ENCODE data around the gene ZSCAN22. TPM values are rescaled to one million over a fixed set of nuclear protein-coding genes. Genes with fewer than 3 reads are reported as not detected.

Gene ZSCAN22
- total and polyA plus RNA-seq, 2 of the 13 experiments (the other 11 are each of a cell fraction or from before 2014, with no cell fraction given), result 2.5 to 3.5 TPM

DNA sequence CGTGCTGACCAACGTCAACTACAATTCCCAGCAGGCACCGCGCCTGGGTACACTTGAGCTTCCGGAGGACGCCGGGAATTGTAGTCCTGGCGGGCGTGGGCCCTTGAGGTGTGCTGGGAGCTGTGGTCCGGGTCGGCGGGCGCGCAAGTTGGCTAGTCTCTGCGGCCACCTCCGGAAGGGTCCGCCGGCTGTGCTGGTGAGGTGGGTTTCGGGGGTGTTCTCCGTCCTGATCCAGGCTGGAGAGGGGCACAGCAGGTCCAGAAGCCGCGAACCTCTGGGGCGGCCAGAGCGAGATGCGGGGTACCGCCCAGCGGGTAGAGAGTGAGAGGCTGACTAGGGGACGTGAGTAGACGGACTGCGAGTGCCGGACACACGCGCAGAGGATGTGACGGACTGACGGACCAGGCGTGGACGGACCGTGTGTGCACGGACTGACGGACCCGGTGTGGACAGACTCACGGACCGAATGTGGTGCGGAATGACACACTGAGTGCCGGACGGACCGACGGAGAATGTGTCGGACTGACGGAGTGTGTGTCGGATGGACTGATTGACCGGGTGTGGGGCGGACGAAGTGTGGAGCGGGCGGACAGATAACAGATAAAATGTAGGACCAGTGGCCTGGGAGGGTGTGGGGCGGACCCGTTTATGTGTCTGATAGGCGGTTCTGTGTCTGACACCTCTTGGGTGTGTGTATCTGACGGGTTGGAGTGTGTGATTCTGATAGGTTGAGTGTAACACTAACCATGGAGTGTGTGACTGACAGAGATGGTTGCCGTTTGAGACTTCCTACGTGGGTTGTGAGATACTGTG lies at the start of gene ZSCAN22 (continued):
- TF ChIP-seq TBX3 (IDR thresholded peaks at IDR 0.05; ENCODE audit: borderline replicate concordance), result 0 out of 2 replicates have a peak, but pooled peaks have one; percentile 36
- TF ChIP-seq KLF9 (CRISPR knock-in tag; IDR thresholded peaks at IDR 0.05; ENCODE audit: low read depth), result no peak
- TF ChIP-seq SRSF9 (IDR thresholded peaks at IDR 0.05; ENCODE audit: borderline replicate concordance, insufficient read depth, low read depth, low read length, poor library complexity, severe bottlenecking), result no peak
- 0 out of 2 replicates have a peak, but pooled peaks have one; percentile 3 for TF ChIP-seq GATA4 (IDR thresholded peaks at IDR 0.05; ENCODE audit: borderline replicate concordance, low read depth)
- no peak for TF ChIP-seq ZNF124 (CRISPR knock-in tag; IDR thresholded peaks at IDR 0.05)
- TF ChIP-seq, protein P1, sequence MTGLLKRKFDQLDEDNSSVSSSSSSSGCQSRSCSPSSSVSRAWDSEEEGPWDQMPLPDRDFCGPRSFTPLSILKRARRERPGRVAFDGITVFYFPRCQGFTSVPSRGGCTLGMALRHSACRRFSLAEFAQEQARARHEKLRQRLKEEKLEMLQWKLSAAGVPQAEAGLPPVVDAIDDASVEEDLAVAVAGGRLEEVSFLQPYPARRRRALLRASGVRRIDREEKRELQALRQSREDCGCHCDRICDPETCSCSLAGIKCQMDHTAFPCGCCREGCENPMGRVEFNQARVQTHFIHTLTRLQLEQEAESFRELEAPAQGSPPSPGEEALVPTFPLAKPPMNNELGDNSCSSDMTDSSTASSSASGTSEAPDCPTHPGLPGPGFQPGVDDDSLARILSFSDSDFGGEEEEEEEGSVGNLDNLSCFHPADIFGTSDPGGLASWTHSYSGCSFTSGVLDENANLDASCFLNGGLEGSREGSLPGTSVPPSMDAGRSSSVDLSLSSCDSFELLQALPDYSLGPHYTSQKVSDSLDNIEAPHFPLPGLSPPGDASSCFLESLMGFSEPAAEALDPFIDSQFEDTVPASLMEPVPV (CRISPR knock-in tag; IDR thresholded peaks at IDR 0.05), result peak; percentile 66; the same call in 1 of the 2 replicates
- peak; percentile 61; the same call in 1 of the 2 replicates for TF ChIP-seq ETV5 (CRISPR knock-in tag; IDR thresholded peaks at IDR 0.05; ENCODE audit: borderline replicate concordance)
- 0 out of 2 replicates have a peak, but pooled peaks have one; percentile 80 for TF ChIP-seq ZNF101 (CRISPR knock-in tag; IDR thresholded peaks at IDR 0.05; ENCODE audit: borderline replicate concordance, low read depth)
- TF ChIP-seq ZNF724P (CRISPR knock-in tag; IDR thresholded peaks at IDR 0.05; ENCODE audit: borderline replicate concordance), result no peak
- TF ChIP-seq, protein P2, sequence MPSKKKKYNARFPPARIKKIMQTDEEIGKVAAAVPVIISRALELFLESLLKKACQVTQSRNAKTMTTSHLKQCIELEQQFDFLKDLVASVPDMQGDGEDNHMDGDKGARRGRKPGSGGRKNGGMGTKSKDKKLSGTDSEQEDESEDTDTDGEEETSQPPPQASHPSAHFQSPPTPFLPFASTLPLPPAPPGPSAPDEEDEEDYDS (CRISPR knock-in tag; IDR thresholded peaks at IDR 0.05), result peak; percentile 62
- TF ChIP-seq, protein P3, sequence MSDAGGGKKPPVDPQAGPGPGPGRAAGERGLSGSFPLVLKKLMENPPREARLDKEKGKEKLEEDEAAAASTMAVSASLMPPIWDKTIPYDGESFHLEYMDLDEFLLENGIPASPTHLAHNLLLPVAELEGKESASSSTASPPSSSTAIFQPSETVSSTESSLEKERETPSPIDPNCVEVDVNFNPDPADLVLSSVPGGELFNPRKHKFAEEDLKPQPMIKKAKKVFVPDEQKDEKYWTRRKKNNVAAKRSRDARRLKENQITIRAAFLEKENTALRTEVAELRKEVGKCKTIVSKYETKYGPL (CRISPR knock-in tag; IDR thresholded peaks at IDR 0.05), result no peak; the same call in 1 of the 2 replicates
- TF ChIP-seq, protein P4, sequence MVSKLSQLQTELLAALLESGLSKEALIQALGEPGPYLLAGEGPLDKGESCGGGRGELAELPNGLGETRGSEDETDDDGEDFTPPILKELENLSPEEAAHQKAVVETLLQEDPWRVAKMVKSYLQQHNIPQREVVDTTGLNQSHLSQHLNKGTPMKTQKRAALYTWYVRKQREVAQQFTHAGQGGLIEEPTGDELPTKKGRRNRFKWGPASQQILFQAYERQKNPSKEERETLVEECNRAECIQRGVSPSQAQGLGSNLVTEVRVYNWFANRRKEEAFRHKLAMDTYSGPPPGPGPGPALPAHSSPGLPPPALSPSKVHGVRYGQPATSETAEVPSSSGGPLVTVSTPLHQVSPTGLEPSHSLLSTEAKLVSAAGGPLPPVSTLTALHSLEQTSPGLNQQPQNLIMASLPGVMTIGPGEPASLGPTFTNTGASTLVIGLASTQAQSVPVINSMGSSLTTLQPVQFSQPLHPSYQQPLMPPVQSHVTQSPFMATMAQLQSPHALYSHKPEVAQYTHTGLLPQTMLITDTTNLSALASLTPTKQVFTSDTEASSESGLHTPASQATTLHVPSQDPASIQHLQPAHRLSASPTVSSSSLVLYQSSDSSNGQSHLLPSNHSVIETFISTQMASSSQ (IDR thresholded peaks at IDR 0.05; ENCODE audit: low read depth), result no peak
- TF ChIP-seq, protein P4 (CRISPR knock-in tag; IDR thresholded peaks at IDR 0.05; ENCODE audit: borderline replicate concordance), result peak; percentile 74; the same call in 1 of the 2 replicates
- TF ChIP-seq REPIN1 (CRISPR knock-in tag; IDR thresholded peaks at IDR 0.05; ENCODE audit: borderline replicate concordance, low read depth), result peak; percentile 86; the same call in 1 of the 2 replicates
- TF ChIP-seq ZNF777 (CRISPR knock-in tag; IDR thresholded peaks at IDR 0.05), result peak; percentile 77
- no peak for TF ChIP-seq ZBTB8A (CRISPR knock-in tag; IDR thresholded peaks at IDR 0.05; ENCODE audit: borderline replicate concordance, low read depth)
- TF ChIP-seq ZNF569 (CRISPR knock-in tag; IDR thresholded peaks at IDR 0.05; ENCODE audit: borderline replicate concordance), result no peak
